H1 (cell line): ENCODE measurements around the gene E2F1. TPM values are rescaled to one million over a fixed set of nuclear protein-coding genes. Genes with fewer than 3 reads are reported as not detected.

ENCODE experiments used
- FOSL1 ChIP-seq: IDR thresholded peaks from 2 replicates; pipeline ENCODE4 v1.6.1; 2011; ENCODE audit warnings: mild to moderate bottlenecking, low read depth, low read length, moderate library complexity; ENCODE audit not compliant: insufficient read depth
- HDAC6 ChIP-seq: IDR thresholded peaks from one replicate; pipeline ENCODE4 v1.7.1; 2012; ENCODE audit warnings: low read depth, mild to moderate bottlenecking, inconsistent platforms, low read length, moderate library complexity
- RAD21 ChIP-seq, 2 experiments: IDR thresholded peaks in 1 of 2; conservative IDR thresholded peaks in 1 of 2; 2 replicates each; pipeline ENCODE4 v1.6.1; 2011; ENCODE audit warnings: low read depth in 2 of 2, low read length in 2 of 2, improper control_type of control experiment in 1 of 2, inconsistent platforms in 1 of 2, mild to moderate bottlenecking in 1 of 2, moderate library complexity in 1 of 2
- polyA plus RNA-seq, 7 experiments: library from polyadenylated mRNA; depleted of rRNA in 3 of 7; stranded (reverse) in 5 of 7; unstranded in 2 of 7; fragments of >200 nt in 5 of 7; fragments of 200-250 nt in 2 of 7; gene quantifications; 1 replicate in 5 of 7; 2 replicates in 1 of 7; 4 replicates in 1 of 7; pipeline versions ENCODE4 v1.2.1 to v1.2.3, GENCODE V29; 2011 to 2013; ENCODE audit warnings: missing spikeins in 2 of 7, mixed read lengths in 2 of 7
- total RNA-seq: library from RNA; stranded (reverse); fragmentation: NEBNext Ultra II Directional; extraction: Animal tissue kit (Norgen Biotek cat#: 25700); gene quantifications from 2 replicates; pipeline ENCODE4 v1.2.1, GENCODE V29; 2021

The E2F1 gene
- total and polyA plus RNA-seq, 2 of the 8 experiments (the other 6 are each of a cell fraction or from before 2014, with no cell fraction given) = 33.4 to 35.8 TPM

- TF ChIP-seq RAD21 (IDR thresholded peaks at IDR 0.05 in 1 of 2, conservative IDR thresholded peaks at IDR 0.05 in 1 of 2; ENCODE audit: low read depth in 2 of 2, low read length in 2 of 2) = no peak
- TF ChIP-seq FOSL1 = no peak
- no peak for TF ChIP-seq HDAC6
These were observed 26.0 kb downstream of the E2F1 start (continued) for GRCh38 chr20:33660035-33660684.
